Activated T-cell treated with anti-CD3 and anti-CD28 coated beads, Interleukin-2, amount 50 U/mL, for 72 hours (primary cell): ENCODE measurements around the gene PCAT7. TPM values are rescaled to one million over a fixed set of nuclear protein-coding genes. Genes with fewer than 3 reads are reported as not detected.
"Not testable (repeated sequence)": the region's sequence is repeated elsewhere in the genome, so short reads cannot be mapped to it uniquely, and the experiment has no call there.

Experiments used
- ATAC-seq, 2 donors: fragments of 150-1000 bp; cut with Tn5 transposase; replicated peaks in 1 of 2; 2 replicates each; pipeline ENCODE4 v1.10.0; 2021; ENCODE audit warnings: moderate library complexity in 2 of 2, mild to moderate bottlenecking in 1 of 2
- DNase-seq, 2 donors: peaks; one replicate each; pipeline ENCODE4 v3.0.0; 2021 to 2022; ENCODE audit warnings: mixed read lengths in 1 of 2
- H3K27ac Mint-ChIP-seq: one replicate; pipeline ENCODE4 v1.8.0; 2022; ENCODE audit warnings: mild to moderate bottlenecking, moderate library complexity, mixed read lengths
- H3K27me3 Mint-ChIP-seq: one replicate; pipeline ENCODE4 v1.8.0; 2022; ENCODE audit warnings: low read depth, mixed read lengths
- H3K36me3 Mint-ChIP-seq, 2 donors: one replicate each; pipeline ENCODE4 v1.8.0; 2022; ENCODE audit warnings: mixed read lengths in 2 of 2, mild to moderate bottlenecking in 1 of 2; ENCODE audit not compliant: insufficient read depth in 2 of 2
- H3K4me1 Mint-ChIP-seq: one replicate; pipeline ENCODE4 v1.8.0; 2022; ENCODE audit warnings: low read depth, mixed read lengths
- H3K4me3 Mint-ChIP-seq, 2 donors: one replicate each; pipeline ENCODE4 v1.8.0; 2022; ENCODE audit warnings: mild to moderate bottlenecking in 2 of 2, mixed read lengths in 2 of 2, moderate library complexity in 2 of 2
- H3K9me3 Mint-ChIP-seq, 2 donors: one replicate each; pipeline ENCODE4 v1.8.0; 2022; ENCODE audit warnings: mixed read lengths in 2 of 2
- total RNA-seq, 2 donors: library from RNA; stranded (reverse); gene quantifications; one replicate each; pipeline ENCODE4 v1.2.3, GENCODE V29; 2022

The PCAT7 gene
- total RNA-seq, 2 donors from 2014 or later, result not detected

- ATAC-seq (no peak), DNase-seq (no peak)
- Mint-ChIP-seq H3K27ac (no peak overlapping the region), H3K4me1 (no peaks in the 10 kb centered on the region), H3K36me3 (no peaks in the 10 kb centered on the region), H3K9me3 (no peaks in the 10 kb centered on the region), H3K27me3 (peaks cover 18% of the 10 kb centered on the region), H3K4me3 (no peak overlapping the region)
These were observed 14.3 kb downstream of the PCAT7 start for GRCh38 chr9:94568972-94569712.

GRCh38 chr9:94576131-94576530, 21.2 kb downstream of the PCAT7 start:
- H3K9me3 Mint-ChIP-seq, result no peaks in the 10 kb centered on the region
- DNase-seq (no peak), ATAC-seq (no peak)
- H3K27me3 Mint-ChIP-seq, result peaks cover 18% of the 10 kb centered on the region
- H3K4me1 Mint-ChIP-seq, result no peaks in the 10 kb centered on the region
- H3K4me3 Mint-ChIP-seq, result no peak overlapping the region
- H3K27ac Mint-ChIP-seq, result no peak overlapping the region
- H3K36me3 Mint-ChIP-seq, result no peaks in the 10 kb centered on the region

- Mint-ChIP-seq H3K9me3 (no peaks in the 10 kb centered on the region), H3K4me3 (no peak overlapping the region), H3K27me3 (peaks cover 14% of the 10 kb centered on the region), H3K4me1 (no peaks in the 10 kb centered on the region), H3K27ac (peak overlapping the region; percentile 47), H3K36me3 (no peaks in the 10 kb centered on the region)
- DNase-seq (no peak), ATAC-seq (no peak)
These were observed 22.2 kb downstream of the PCAT7 start for GRCh38 chr9:94577036-94577435.

- DNase-seq (no peak), ATAC-seq (no peak)
- H3K27ac Mint-ChIP-seq, result peak overlapping the region; percentile 47
- H3K4me3 Mint-ChIP-seq, result no peak overlapping the region
- H3K27me3 Mint-ChIP-seq, result peaks cover 9% of the 10 kb centered on the region
- H3K9me3 Mint-ChIP-seq, result no peaks in the 10 kb centered on the region
- no peaks in the 10 kb centered on the region for H3K4me1 Mint-ChIP-seq
- no peaks in the 10 kb centered on the region for H3K36me3 Mint-ChIP-seq
These were observed 22.7 kb downstream of the PCAT7 start for GRCh38 chr9:94577571-94577970.

- Mint-ChIP-seq H3K4me3 (no peak overlapping the region), H3K27ac (no peak overlapping the region), H3K9me3 (no peaks in the 10 kb centered on the region), H3K36me3 (no peaks in the 10 kb centered on the region), H3K27me3 (no peaks in the 10 kb centered on the region), H3K4me1 (peaks cover 21% of the 10 kb centered on the region)
- ATAC-seq, result no peak
- DNase-seq, result no peak
These were observed 26.8 kb downstream of the PCAT7 start for GRCh38 chr9:94581728-94582127.

- Mint-ChIP-seq H3K9me3 (no peaks in the 10 kb centered on the region), H3K36me3 (no peaks in the 10 kb centered on the region), H3K27me3 (no peaks in the 10 kb centered on the region), H3K4me1 (peaks cover 28% of the 10 kb centered on the region), H3K4me3 (peak overlapping the region in 1 of 2 donors; percentile 6), H3K27ac (no peak overlapping the region)
- peak in 1 of 2 donors; percentile 64 for ATAC-seq
- no peak for DNase-seq
These were observed 29.7 kb downstream of the PCAT7 start for GRCh38 chr9:94584555-94584954.

GRCh38 chr9:94586316-94586715, 31.4 kb downstream of the PCAT7 start:
- H3K36me3 Mint-ChIP-seq, result no peaks in the 10 kb centered on the region
- DNase-seq (no peak), ATAC-seq (no peak)
- H3K27ac Mint-ChIP-seq, result no peak overlapping the region
- peak overlapping the region in 1 of 2 donors; percentile 18 for H3K4me3 Mint-ChIP-seq
- peaks cover 28% of the 10 kb centered on the region for H3K4me1 Mint-ChIP-seq
- H3K27me3 Mint-ChIP-seq, result no peaks in the 10 kb centered on the region
- no peaks in the 10 kb centered on the region for H3K9me3 Mint-ChIP-seq

- peaks cover 28% of the 10 kb centered on the region for H3K4me1 Mint-ChIP-seq
- ATAC-seq (no peak), DNase-seq (no peak)
- no peaks in the 10 kb centered on the region for H3K27me3 Mint-ChIP-seq
- no peaks in the 10 kb centered on the region for H3K36me3 Mint-ChIP-seq
- no peak overlapping the region for H3K27ac Mint-ChIP-seq
- H3K4me3 Mint-ChIP-seq, result peak overlapping the region in 1 of 2 donors; percentile 18
- H3K9me3 Mint-ChIP-seq, result no peaks in the 10 kb centered on the region
These were observed 31.9 kb downstream of the PCAT7 start for GRCh38 chr9:94586814-94587213.

GRCh38 chr9:94588681-94589080, 33.8 kb downstream of the PCAT7 start:
- H3K9me3 Mint-ChIP-seq, result no peaks in the 10 kb centered on the region
- H3K4me3 Mint-ChIP-seq, result no peak overlapping the region
- no peaks in the 10 kb centered on the region for H3K27me3 Mint-ChIP-seq
- ATAC-seq (no peak), DNase-seq (no peak)
- H3K27ac Mint-ChIP-seq, result no peak overlapping the region
- H3K36me3 Mint-ChIP-seq, result no peaks in the 10 kb centered on the region
- peaks cover 28% of the 10 kb centered on the region for H3K4me1 Mint-ChIP-seq

GRCh38 chr9:94591046-94591545, 36.2 kb downstream of the PCAT7 start:
- DNase-seq, ATAC-seq, H3K27me3 Mint-ChIP-seq, H3K4me3 Mint-ChIP-seq, H3K27ac Mint-ChIP-seq, H3K9me3 Mint-ChIP-seq, H3K36me3 Mint-ChIP-seq: not testable (repeated sequence)
- H3K4me1 Mint-ChIP-seq, result peaks cover 13% of the 10 kb centered on the region

- no peak for DNase-seq
- peaks cover 5% of the 10 kb centered on the region for H3K4me1 Mint-ChIP-seq
- H3K36me3 Mint-ChIP-seq, result no peaks in the 10 kb centered on the region
- no peak overlapping the region for H3K4me3 Mint-ChIP-seq
- H3K27ac Mint-ChIP-seq, result no peak overlapping the region
- H3K9me3 Mint-ChIP-seq, result no peaks in the 10 kb centered on the region
- no peak for ATAC-seq
- H3K27me3 Mint-ChIP-seq, result peaks cover 5% of the 10 kb centered on the region
These were observed 37.0 kb downstream of the PCAT7 start for GRCh38 chr9:94591876-94592275.

- H3K4me3 Mint-ChIP-seq, H3K27me3 Mint-ChIP-seq, H3K27ac Mint-ChIP-seq, H3K36me3 Mint-ChIP-seq, H3K9me3 Mint-ChIP-seq, H3K4me1 Mint-ChIP-seq, DNase-seq, ATAC-seq: not testable (repeated sequence)
These were observed 37.8 kb downstream of the PCAT7 start for GRCh38 chr9:94592683-94593082.

- no peak for DNase-seq
- Mint-ChIP-seq H3K36me3 (no peaks in the 10 kb centered on the region), H3K27me3 (peaks cover 5% of the 10 kb centered on the region), H3K4me3 (no peak within 1 kb of the TSS), H3K27ac (no peak within 1 kb of the TSS), H3K4me1 (no peaks in the 10 kb centered on the region), H3K9me3 (no peaks in the 10 kb centered on the region)
- no peak for ATAC-seq
These were observed 38.8 kb downstream of the PCAT7 start, which contains the start of gene FBP2 for GRCh38 chr9:94593459-94594345. Gene FBP2, minus strand, starts transcription at chr9:94593824. Its CDS starts 98 bp downstream, at chr9:94593726.
